Caki2 (cell line): Measurements from ENCODE around the gene HUNK. TPM values are rescaled to one million over a fixed set of nuclear protein-coding genes. Genes with fewer than 3 reads are reported as not detected.

Experiments
- DNase-seq: peaks from one replicate; pipeline ENCODE4 v3.0.0-alpha.2; 2015; ENCODE audit warnings: low read depth
- in situ Hi-C: cut with HindIII; loops from 2 replicates; pipeline ENCODE4 v1.10.0; 2016; ENCODE audit warnings: low sequenced_read_pairs, low pct_unique_long_range_greater_than_20kb, mixed read lengths
- total RNA-seq: library from RNA; depleted of rRNA; stranded (reverse); fragments of >200 nt; shearing (Covaris generic); gene quantifications from 2 replicates; pipeline ENCODE4 v1.2.3, GENCODE V29; 2014; ENCODE audit warnings: low replicate concordance

Gene HUNK
- total RNA-seq, 1 experiment from 2014 or later, result 11.2 TPM

DNA sequence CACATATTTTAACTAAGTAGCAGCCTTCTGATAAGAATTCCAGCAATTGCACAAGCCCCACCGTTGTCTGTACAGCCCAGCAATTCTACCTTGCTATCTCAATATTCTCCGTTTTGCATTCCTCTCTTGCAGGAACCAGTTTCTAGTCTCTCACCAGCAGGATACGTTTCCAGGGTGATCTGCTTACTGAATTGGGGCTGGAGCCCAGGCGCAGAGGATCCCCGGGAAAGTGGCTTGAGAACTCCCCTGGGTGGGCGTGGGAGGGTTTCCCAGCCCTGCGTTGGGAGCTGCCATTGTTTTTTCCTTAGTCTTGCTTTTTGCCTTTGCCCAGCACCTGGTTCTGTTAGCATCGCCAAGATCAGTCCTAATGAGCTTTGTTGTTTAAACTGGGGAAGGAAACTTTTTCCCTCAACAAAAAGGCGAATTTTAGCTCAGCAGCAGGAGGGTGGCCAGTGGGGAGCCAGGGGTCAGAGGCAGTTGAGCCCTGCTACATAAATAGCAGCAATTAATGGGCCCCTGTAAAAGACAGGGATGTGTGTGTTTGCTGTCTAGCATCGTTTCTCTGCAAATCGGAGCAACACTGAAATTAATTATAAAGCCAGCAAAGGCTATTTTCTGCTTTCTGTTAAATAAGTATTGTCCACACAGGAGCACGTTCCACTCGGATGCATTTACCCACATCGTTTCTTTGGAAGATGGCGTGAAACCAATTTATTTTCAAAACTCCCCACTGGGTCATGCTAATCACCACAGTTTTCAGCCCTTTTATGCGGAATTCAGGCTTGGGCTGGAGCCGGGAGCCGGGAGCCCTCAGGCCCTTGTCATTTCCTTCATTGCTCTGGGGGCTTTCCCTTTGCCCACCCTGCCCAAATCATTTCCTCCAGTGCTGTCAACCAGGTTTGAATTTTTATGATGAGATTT lies 36.6 kb downstream of the HUNK start:
- no peak for DNase-seq
- in situ Hi-C loops, result no loop called here

DNA sequence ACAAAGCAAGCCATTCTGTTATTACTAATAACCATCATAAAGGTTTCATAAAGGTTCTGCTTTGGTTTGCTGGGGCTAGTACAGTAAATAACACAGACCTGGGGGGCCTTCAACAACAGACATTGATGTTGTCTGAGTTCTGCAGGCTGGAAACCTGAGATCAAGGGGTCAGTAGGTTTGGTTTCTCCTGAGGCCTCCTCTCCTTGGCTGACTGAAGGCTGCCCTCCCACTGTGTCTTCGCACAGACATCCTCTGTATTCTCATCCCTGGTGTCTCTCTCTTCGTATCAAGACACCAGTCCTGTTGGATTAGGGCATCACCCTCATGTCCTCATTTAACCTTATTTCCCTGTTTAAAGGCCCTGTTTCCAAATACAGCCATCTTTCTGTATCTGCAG lies 37.3 kb downstream of the HUNK start:
- DNase-seq, result no peak
- in situ Hi-C loops, result no loop called here

DNA sequence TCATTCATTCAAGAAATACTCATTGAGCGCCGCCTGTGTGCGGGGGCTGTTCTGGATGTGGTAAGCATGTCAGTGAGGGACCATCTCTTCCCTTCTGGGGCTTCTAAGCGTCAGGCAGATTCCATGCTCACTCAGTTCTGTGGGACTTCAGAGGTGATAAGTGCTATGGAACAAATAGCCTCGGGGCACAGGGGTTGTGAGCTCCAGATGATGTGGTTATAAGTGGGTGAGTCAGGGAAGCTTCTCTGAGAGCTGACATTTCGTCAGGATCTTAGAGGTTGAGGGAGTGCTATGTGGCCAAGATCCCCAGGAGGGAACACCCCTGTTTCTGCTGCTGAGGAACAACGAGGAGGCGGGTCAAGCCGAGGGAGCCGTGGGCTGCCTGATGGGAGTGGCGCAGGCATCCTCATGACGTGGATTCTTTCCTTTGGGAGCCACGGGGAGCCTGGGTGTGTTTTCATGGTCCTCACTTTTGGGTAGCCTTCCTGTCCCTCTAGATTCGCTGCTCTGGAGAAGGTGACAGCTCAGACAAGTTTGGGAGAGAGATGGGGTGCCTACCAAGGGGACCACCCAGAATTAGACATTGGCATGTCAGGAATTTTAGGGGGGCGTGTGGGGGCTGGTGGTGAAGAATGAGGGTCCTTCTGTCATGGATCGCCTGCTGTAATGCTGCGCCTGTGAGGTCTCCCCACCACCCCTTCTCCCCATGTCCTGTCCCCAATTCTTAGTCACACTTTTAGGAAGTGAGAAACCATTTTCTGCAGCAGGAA lies 38.5 kb downstream of the HUNK start:
- in situ Hi-C loops, result no loop called here
- peak; percentile 37 for DNase-seq

DNA sequence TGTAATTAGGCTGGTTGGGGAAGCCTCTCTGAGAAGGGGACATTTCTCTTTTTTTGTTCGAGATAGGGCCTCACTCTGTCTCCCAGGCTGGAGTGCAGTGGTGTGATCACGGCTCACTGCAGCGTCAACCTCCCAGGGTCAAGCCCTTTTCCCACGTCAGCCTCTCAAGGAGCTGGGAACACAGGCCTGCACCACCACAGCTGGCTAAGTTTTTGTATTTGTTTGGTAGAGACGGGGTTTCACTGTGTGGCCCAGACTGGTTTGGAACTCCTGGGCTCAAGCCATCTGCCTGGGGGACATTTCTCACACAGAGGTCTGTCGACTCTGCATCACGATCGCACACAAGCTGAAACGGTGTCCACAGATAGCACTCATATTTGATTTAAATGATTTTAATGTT lies 39.7 kb downstream of the HUNK start:
- in situ Hi-C loops, result no loop called here
- DNase-seq, result no peak

DNA sequence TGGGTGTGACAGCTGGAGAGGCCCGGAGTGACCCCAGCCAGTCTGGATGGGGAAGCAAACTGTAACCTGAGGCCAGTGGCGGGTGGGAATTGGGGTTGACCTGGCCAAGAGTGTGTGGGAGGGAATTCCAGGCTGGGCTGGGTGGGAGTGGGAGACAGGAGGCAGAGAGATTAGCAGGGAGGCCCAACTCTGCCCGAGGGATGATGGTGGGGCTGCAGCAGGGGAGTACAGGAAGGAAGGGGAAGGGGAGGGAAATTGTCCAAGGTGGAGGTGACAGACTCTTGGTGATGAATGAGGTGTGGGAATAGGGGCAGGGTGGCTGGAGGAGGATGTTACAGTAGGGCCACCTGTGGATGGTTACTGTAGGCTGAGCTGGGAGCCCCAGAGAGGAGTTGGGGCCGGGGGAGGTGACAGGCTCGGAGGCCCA lies 40.4 kb downstream of the HUNK start:
- in situ Hi-C loops, result no loop called here

DNA sequence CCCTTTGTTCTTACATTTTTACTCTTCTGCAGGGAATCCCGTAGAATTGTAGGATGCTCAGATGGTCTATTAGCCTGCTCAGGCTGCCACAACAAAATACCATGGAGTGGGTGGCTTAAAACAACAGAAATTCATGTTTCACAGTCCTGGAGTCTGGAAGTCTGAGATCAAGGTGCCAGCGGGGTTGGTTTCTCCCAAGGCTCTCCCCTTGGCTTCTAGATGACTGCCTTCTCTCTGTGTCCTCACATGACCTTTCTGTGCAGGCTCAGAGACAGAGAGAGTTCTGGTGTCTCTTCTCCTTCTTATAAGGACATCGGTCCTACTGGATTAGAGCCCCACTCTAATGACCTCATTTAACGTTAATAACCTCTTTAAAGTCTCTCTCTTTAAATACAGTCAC lies 41.7 kb downstream of the HUNK start:
- no peak for DNase-seq
- in situ Hi-C loops, result no loop called here

More for the DNA sequence above, 40.4 kb downstream of the HUNK start:
- no peak for DNase-seq

DNA sequence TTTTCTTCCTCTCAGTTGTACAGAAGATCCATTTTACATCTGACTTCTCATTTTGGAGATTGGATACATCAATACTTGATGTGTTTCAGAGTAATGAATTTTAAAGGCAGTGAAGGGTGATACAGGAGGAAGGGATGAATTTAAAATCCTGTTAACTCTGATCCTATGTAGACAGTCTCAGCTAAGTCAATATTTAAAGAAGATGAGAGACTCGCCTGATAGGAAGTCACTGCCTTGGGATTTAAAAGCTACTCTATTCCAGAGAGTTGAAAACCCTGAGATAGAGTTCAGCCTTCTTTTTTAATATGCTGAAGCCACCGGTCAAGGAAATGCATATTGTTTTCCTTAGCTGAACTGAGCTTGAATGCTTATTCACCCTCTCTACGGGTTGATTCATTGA lies 42.7 kb downstream of the HUNK start:
- in situ Hi-C loops, result no loop called here

DNA sequence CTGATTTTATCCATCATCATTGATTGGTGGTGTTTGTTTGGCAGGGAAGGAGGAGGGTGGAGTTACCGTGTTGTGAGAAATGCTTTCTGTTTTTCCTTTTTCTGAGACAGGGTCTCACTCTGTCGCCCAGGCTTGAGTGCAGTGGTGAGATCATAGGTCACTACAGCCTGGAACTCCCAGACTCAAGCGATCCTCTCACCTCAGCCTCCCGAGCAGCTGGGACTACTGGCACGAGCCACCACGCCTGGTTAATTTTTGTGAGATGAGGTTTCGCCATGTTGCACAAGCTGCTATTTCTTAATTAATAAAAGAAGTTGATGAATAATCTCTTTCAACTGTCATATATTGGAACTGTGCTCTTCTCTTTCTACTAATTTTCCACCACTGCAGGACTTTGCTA lies 44.3 kb downstream of the HUNK start:
- DNase-seq, result peak; percentile 30
- in situ Hi-C loops, result no loop called here

More for the DNA sequence above, 42.7 kb downstream of the HUNK start:
- DNase-seq, result no peak

DNA sequence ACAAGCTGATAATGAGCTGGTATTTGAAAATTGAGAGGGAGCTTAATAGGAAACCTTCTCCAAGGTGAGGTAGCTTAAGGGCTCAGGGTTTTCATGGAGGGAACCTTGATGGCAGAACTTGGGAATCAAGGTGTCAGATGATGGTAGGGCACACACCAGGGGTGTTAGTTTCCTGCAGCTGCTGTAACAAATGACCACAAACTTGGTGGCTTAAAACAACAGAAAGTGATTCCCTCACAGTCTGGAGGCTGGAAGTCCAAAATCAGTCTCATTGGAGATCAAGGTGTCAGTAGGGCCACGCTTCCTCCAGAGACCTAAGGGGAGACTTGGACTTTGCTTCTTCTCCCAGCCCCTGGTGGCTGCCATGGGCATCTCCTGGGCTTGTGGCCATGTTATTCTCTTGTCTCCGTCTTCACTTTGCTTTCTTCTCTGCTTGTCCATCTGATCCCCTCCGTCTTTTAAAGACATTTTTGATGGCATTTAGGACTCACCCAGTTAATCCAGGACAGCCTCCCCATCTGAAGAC lies 45.5 kb downstream of the HUNK start:
- no peak for DNase-seq
- in situ Hi-C loops, result no loop called here

DNA sequence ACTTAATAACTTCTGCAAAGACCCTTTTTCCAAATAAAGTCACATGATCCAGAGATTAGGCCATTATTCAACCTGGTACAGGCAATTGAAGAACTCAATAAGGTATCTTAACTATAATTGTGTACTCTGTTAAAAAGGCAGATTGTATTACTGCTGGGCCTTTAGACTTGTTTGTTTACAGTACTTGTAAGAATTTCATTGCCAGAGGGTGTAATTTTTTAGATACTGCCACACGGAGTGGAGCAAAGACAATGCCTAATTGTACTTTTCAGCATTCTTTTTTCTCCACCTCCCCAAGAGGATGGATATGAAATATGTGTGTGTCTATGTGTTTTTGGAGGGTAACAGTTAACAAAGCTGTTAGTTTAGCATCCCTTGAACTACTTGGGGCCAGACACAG lies 47.5 kb downstream of the HUNK start:
- no peak for DNase-seq
- in situ Hi-C loops, result no loop called here

DNA sequence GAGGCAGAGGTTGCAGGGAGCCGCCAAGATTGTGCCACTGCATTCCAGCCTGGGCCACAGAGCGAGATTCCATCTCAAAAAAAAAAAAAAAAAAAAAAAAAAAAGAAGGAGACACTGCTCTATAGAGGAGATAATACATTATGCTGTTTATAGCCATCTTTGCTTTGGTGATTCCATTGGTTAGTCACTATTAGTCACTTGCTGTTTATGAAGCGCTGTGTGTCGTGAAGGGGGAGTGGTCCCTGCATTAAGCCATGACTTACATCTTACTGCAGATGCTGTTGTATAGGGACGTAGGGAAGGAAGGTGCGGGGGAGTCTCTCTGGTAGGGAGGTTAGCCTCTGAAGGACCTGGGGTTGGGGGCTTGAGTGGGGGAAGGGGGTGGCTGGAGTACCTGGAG lies 48.3 kb downstream of the HUNK start:
- no peak for DNase-seq
- in situ Hi-C loops, result no loop called here

DNA sequence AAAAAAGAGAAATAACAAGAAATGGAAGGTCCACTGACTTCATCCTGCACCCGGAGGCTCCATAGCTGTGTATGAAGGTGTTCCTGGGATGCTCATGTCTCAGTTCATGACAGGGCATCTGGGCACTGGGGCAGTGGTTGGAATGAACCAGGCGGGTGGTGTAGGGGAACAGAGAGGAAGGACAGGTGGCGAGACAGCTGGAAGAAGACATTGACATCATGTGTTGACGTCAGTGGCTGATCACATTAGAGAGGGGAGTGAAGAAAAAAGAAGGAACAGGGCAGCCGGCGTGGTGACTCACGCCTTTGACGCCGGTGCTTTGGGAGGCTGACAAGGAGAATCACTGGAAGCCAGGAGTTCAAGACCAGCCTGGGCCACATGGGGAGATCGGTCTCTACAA lies 50.1 kb downstream of the HUNK start:
- in situ Hi-C loops, result no loop called here
- no peak for DNase-seq

DNA sequence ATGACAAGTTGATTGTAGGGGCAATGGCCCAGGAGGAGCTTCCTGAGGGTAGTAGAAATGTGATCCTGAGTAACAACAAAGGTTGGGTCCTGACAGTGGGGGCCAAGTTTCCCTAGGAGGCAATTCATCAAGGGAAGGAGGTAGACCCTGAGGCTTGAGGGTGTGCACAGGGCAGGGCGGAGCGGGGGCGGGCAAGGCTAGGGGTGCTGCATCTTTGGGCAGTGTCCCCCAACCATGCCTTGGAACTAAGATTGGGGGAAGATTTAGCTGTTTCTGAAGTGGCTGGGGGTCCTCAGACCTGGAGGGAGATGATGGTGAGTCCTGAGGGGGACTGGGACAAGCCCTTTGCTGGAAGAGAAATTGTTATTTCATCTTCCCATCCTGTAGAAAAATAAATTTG lies 50.9 kb downstream of the HUNK start:
- in situ Hi-C loops, result no loop called here
- no peak for DNase-seq

DNA sequence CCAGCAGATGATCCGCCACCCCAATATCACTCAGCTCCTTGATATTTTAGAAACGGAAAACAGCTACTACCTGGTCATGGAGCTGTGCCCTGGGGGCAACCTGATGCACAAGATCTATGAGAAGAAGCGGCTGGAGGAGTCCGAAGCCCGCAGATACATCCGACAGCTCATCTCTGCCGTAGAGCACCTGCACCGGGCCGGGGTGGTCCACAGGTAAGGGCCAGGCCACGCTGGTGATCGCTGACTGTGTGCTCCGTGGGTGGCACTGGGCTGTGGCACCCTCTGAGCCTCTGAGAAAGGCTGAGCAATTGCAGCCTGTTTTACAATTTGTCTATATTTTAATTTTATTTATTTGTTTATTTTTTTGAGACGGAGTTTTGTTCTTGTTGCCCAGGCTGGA lies 51.7 kb downstream of the HUNK start:
- no peak for DNase-seq
- in situ Hi-C loops, result no loop called here

DNA sequence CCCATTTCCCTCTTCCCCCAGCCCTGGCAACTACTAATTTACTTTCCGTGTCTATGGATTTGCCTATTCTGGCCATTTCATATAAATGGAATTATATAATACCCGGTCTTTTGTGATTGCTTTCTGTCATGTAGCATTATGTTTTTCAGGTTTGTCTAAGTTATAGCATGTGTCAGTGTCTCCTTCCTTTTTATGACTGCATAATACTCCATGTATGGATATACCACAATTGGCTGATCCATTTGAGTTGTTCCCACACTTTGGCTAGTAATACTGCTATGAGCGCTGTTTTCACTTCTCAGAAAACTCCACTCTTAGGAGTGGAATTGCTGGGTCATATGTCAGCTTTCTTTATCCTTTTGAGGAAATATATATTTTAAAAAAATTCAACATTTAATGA lies 53.7 kb downstream of the HUNK start:
- no peak for DNase-seq
- in situ Hi-C loops, result no loop called here

DNA sequence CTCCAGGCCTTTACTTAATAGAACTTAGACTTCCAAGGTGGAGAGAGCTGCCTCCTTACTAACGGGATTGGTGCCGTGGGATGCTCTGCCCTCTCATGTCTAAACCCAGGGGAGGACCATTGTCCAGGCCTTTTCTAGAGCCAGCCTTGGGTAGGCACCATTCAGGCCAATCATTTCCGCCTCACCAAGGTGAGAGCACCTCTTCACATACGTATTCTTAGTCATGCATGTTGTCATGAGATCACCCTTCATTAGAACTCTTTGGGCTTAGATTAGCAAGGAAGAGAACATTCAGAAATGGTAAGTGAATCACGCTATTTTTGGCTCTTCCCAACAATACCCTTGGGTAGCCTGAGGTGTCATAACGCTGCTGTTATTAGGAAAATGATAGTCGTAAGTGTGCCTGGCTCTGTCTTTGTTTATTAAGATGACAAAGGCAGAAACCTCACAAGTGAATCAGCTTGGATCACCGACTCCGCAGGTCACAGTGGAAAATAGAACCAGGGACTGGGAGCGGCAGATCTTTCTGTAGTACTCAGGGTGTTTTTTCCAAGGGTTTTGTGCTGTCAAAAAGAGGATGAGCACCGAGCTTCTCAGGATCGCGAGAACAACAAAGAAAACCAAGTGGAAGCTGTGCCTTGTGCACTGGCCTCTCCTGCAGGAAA lies 55.0 kb downstream of the HUNK start:
- DNase-seq, result no peak
- in situ Hi-C loops, result no loop called here

DNA sequence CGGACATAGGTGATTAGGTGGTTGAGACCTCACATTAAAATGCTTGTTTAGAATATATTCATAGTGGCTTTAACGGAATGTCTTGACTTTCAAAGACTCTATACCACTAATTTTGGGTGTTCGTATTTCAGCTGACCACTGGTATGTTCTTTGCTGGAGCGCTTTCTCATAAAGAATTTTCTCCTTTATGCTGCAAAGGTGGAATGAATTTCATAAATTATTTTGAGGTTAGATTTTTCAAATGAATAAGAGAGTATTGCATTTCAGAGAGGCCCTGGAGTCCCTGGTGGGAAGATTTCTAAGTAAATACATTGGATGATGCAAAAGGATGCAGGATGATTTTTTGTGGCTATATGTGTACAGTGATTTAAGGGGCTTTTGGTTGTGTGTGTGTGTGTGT lies 55.8 kb downstream of the HUNK start:
- in situ Hi-C loops, result no loop called here
- DNase-seq, result no peak

DNA sequence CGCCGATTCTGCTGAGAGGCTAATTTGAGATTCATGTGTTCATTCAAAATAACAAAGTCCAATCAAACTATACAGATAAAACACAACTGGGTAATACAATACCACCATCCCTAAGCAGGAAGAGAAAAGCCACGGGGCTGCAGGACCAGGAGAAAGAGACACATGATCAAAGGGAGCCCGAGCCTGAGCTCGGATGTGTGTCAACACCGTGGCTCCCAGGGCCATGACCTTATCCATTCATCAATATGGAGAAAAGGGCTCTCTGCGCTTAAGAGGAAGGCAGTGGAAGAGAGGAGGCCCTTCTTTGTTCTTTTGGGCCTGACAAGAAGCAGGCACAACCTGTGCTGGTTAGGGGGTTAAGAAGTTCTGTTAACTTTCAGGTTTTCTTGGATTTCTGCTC lies 56.7 kb downstream of the HUNK start:
- in situ Hi-C loops, result no loop called here

DNA sequence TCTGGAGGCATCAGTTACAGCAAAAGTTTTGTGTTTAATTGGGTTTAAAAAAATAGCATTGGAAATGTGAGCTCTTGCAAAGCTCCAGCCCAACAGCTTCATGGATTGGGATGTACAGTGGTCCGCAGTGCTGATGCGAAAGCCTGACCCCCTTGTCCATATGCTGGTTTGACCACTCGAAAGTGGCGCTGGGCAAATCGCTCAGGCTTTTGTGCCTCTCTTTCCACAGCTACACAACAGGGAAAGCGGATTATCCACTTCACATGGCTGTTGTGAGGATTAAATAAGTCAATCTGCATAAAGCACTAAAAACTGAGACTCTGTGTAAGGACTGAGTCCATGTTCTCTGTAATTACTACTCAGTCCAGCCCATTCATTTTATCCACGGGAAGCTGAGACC lies 57.2 kb downstream of the HUNK start:
- in situ Hi-C loops, result no loop called here
- no peak for DNase-seq

More for the DNA sequence above, 56.7 kb downstream of the HUNK start:
- no peak for DNase-seq
